ENCODE measurements around the gene TOP1. TPM values are rescaled to one million over a fixed set of nuclear protein-coding genes. Genes with fewer than 3 reads are reported as not detected.

TOP1 gene
- total RNA-seq, 1 donor from 2014 or later, result 84.6 TPM

DNA sequence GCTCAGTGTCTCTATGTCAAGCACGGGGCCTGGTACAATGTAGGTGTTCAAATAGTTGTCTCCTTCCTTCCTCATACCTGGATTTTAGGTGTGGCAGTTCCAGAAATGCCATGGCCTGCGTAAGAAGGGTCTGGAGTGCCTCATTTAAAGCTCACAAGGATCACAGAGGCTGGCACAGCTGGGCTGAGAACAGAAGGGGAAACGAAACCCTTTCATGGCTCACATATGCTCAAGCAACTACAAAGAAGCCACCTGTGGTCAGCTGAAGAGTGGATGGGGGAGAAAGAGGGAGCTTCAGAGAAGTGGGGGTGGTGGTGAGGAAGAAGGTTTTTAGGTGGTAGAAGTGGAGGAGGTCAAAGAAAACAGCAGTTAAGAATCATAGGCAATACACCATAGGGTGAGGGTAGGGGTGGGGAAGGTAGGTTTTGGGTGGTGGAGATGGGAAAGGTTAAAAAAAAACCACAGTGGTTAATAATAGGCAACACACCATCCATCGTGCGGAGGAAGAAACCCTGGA, 17.0 kb upstream of the TOP1 start:
- Mint-ChIP-seq H3K27me3 (no peaks in the 10 kb centered on the region), H3K4me1 (ENCODE audit: unreplicated experiment) (peaks cover 18% of the 10 kb centered on the region), H3K27ac (peak overlapping the region; percentile 61), H3K4me3 (no peak overlapping the region), H3K9me3 (peaks cover 8% of the 10 kb centered on the region), H3K36me3 (no peaks in the 10 kb centered on the region)
- TF ChIP-seq, protein P1, sequence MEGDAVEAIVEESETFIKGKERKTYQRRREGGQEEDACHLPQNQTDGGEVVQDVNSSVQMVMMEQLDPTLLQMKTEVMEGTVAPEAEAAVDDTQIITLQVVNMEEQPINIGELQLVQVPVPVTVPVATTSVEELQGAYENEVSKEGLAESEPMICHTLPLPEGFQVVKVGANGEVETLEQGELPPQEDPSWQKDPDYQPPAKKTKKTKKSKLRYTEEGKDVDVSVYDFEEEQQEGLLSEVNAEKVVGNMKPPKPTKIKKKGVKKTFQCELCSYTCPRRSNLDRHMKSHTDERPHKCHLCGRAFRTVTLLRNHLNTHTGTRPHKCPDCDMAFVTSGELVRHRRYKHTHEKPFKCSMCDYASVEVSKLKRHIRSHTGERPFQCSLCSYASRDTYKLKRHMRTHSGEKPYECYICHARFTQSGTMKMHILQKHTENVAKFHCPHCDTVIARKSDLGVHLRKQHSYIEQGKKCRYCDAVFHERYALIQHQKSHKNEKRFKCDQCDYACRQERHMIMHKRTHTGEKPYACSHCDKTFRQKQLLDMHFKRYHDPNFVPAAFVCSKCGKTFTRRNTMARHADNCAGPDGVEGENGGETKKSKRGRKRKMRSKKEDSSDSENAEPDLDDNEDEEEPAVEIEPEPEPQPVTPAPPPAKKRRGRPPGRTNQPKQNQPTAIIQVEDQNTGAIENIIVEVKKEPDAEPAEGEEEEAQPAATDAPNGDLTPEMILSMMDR (conservative IDR thresholded peaks at IDR 0.05), result no peak
- DNase-seq (ENCODE audit: extremely low spot score, unreplicated experiment), result no peak

DNA sequence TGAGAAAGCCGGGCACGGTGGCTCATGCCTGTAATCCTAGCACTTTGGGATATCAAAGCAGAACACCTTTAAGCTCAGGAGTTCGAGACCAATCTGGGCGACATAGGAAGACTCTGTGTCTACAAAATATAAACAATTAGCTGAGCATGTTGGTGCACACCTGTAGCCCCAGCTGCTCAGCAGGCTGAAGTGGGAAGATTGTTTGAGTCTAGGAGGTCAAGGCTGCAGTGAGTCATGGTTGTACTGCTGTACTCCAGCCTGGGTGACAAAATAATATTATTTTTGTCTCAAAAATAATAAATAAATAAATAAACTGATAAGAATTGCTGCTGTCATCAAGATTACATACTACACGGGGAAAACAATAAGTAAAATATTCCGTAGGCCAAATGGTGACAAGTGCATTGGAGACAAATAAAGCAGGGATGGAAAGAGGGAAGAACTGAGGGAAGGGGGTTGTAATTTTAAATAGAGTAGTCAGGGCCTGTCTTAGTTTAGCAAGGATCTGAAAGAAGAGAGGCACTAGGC, 14.0 kb upstream of the TOP1 start:
- DNase-seq (ENCODE audit: extremely low spot score, unreplicated experiment), result no peak
- H3K4me3 Mint-ChIP-seq, result no peak overlapping the region
- H3K9me3 Mint-ChIP-seq, result peaks cover 4% of the 10 kb centered on the region
- H3K27me3 Mint-ChIP-seq, result no peaks in the 10 kb centered on the region
- H3K27ac Mint-ChIP-seq, result no peak overlapping the region
- TF ChIP-seq, protein P1 (conservative IDR thresholded peaks at IDR 0.05), result no peak
- H3K36me3 Mint-ChIP-seq, result no peaks in the 10 kb centered on the region
- H3K4me1 Mint-ChIP-seq (ENCODE audit: unreplicated experiment), result peaks cover 15% of the 10 kb centered on the region

DNA sequence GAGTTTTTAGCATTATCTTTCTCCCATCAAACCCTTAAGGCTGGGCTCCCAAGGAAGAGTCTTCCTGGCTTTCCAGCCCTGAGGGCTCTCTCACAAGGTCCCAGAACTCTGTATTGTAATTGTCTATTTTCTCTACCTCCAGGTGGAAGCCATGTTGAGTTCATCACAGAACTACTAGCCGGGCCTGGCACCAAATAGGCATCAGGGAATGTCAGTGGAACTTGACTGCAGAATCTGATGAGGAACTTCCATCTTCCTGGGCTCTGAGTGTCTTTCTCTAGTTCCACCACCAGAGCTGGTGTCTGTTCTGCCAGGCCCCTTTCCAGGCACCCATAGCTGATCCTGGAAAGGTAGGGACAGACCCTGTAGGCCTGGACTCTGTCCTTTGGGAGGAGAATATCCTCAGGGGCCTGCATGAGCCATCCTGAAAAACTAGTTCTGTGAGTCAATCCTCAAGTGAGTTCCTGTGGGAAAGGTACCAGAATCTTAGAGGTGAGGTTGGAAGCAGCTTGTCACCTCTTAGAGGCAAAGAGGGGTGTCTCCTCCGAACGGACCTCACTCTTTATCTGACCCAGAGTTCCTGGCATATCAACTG, 11.1 kb upstream of the TOP1 start:
- peaks cover 7% of the 10 kb centered on the region for H3K4me1 Mint-ChIP-seq (ENCODE audit: unreplicated experiment)
- H3K27me3 Mint-ChIP-seq, result peaks cover 4% of the 10 kb centered on the region
- H3K36me3 Mint-ChIP-seq, result no peaks in the 10 kb centered on the region
- no peak for DNase-seq (ENCODE audit: extremely low spot score, unreplicated experiment)
- peaks cover 4% of the 10 kb centered on the region for H3K9me3 Mint-ChIP-seq
- TF ChIP-seq, protein P1 (conservative IDR thresholded peaks at IDR 0.05), result peak; percentile 18
- no peak overlapping the region for H3K27ac Mint-ChIP-seq
- H3K4me3 Mint-ChIP-seq, result no peak overlapping the region

DNA sequence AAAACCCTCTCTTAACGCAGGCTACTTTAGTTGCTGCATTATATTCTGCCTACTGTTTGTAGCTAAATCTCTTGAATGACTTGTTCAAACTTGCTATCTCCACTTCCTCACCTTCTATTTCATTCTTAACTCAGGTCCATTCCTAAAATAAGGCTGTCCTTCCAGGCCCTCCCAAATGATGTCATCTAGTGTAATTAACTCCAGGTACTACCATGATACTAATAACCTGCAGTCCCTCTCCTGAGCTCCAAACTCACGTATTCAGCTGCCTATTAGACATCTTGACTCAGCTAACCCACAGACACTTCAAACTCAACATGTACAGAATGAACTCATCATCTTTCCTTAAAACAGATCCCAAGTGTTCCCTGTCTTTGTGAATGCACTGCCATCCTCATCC, 10.5 kb upstream of the TOP1 start:
- no peaks in the 10 kb centered on the region for H3K36me3 Mint-ChIP-seq
- TF ChIP-seq, protein P1 (conservative IDR thresholded peaks at IDR 0.05), result no peak
- H3K27ac Mint-ChIP-seq, result no peak overlapping the region
- no peak overlapping the region for H3K4me3 Mint-ChIP-seq
- H3K9me3 Mint-ChIP-seq, result peaks cover 4% of the 10 kb centered on the region
- DNase-seq (ENCODE audit: extremely low spot score, unreplicated experiment), result no peak
- H3K27me3 Mint-ChIP-seq, result peaks cover 4% of the 10 kb centered on the region
- peaks cover 7% of the 10 kb centered on the region for H3K4me1 Mint-ChIP-seq (ENCODE audit: unreplicated experiment)

DNA sequence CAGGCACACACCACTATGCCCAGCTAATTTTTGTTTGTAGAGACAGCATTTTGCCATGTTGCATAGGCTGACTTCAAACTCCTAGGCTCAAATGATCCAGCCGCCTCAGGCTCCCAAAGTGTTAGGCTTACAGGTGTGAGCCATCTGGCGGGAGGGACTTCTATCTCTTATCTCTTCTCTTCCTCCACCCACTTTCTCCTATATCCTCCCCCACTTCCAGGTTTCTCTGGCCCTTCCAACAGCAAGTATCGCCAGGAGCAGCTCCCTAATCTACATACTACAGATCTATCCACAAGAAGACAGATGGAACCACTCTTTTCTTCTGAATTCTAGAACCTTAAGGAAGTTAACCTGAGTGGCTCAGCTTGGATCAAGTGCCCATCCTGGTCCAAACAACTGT, 5.1 kb upstream of the TOP1 start:
- H3K4me3 Mint-ChIP-seq, result no peak overlapping the region
- peaks cover 4% of the 10 kb centered on the region for H3K27me3 Mint-ChIP-seq
- TF ChIP-seq, protein P1 (conservative IDR thresholded peaks at IDR 0.05), result no peak
- no peaks in the 10 kb centered on the region for H3K36me3 Mint-ChIP-seq
- no peak overlapping the region for H3K27ac Mint-ChIP-seq
- H3K9me3 Mint-ChIP-seq, result no peaks in the 10 kb centered on the region
- H3K4me1 Mint-ChIP-seq (ENCODE audit: unreplicated experiment), result peaks cover 1% of the 10 kb centered on the region
- DNase-seq (ENCODE audit: extremely low spot score, unreplicated experiment), result no peak

All from type B pancreatic cell (in vitro differentiated cells).